GM18867 (cell line): ENCODE results near the gene CXXC5.

Source experiments
- ATAC-seq: cut with Tn5 transposase; IDR thresholded peaks from one replicate; pipeline ENCODE4 v1.9.1; 2021; ENCODE audit warnings: mild to moderate bottlenecking, moderate library complexity; ENCODE audit not compliant: unreplicated experiment

Gene CXXC5

DNA sequence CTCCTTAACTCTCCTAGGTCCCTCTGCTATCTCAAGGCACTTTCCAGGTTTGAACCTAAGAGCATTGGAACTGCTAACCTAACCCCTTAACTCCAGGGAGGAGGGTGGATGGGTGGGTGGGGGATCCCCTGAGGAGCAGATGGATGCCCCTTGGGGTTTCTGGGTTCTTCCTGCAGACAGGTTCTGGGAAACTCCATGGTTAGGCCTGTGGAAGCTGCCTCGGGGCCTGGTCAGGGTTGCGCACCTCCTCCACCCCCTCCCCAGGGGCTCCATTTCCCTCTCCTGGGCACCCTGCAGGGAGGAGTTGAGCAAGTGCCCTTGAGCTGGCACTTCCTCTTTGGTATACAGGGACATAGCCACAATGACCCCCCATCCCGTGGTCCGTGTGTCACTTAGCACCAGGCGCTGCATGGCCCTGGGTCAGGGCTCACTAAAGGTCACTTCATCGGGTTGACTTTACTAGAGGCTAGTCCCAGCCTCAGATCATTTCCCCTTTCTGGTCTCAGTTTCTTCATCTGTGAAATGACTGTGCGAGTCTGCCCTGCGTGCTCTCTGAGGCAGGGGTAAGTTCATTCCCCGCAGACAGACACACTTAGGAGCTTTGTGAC, 16.0 kb downstream of the CXXC5 start:
- peak; percentile 61 for ATAC-seq

DNA sequence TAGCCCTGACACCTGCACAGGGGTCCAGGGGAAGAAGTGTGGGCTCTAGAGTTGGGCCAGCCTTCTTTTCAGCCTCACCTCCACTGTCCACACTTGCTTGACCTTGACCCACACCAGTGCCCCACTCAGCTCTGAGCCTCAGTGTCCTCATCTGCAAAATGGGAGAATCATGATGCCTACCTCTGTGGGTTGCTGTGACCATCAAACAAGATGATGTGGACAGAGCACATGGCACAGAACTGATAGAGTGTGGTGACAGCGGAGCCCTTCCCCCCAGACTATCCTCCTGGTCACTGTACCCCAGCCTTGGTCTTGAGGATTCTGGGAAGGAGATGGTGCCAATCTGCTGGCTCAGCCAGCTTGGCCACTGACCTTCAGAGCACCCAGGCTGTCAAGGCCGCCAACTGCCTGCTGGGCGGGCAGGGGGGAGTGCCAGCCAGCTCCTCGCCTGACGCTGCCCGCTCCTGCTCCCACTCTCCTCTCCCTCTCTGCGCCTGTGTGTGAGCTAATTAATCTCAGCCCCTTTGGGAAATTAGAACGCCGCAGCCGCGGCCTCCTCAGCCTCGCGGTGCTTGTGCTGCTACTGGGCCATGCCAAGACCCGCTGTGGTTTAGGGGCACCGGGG, 16.7 kb downstream of the CXXC5 start:
- no peak for ATAC-seq

DNA sequence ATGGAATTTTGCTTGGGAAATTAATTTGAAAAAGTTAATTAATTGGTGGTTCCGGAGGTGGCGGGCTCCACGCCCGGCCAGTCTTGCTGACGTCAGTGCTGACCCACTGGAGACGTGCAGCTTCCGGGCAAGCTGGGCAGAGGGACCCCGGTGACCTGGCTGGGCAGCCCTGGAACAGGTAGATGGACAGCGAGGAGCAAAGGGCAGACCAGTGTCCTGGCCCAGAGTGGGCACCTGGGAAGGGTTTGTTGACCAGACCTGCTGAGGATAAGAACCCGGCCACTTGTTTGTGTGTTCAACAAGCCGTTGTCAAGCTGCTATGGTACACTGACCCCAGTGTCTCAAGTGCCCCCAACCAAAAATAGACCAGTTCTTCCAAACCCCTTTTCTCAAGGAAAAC, 17.5 kb downstream of the CXXC5 start:
- ATAC-seq = no peak

DNA sequence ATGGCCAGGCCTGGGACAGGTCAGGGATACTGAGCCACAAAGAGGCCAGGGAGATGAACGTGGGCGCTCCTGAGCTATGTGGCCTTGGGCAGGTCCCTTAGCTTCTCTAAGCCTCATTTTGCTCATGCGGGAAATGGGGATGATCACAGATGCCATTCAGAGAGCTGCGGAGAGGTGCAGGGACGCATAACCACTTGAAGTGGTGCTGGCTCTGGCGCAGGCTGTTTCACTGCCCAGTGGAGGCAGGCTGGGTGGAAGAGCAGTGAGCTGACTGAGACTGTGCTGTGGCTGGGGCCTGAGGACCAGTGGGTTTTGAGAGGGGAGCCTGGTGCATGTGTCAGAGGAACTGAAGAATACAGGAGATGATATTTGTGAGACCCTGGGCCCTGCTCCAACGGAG, 18.4 kb downstream of the CXXC5 start:
- no peak for ATAC-seq

DNA sequence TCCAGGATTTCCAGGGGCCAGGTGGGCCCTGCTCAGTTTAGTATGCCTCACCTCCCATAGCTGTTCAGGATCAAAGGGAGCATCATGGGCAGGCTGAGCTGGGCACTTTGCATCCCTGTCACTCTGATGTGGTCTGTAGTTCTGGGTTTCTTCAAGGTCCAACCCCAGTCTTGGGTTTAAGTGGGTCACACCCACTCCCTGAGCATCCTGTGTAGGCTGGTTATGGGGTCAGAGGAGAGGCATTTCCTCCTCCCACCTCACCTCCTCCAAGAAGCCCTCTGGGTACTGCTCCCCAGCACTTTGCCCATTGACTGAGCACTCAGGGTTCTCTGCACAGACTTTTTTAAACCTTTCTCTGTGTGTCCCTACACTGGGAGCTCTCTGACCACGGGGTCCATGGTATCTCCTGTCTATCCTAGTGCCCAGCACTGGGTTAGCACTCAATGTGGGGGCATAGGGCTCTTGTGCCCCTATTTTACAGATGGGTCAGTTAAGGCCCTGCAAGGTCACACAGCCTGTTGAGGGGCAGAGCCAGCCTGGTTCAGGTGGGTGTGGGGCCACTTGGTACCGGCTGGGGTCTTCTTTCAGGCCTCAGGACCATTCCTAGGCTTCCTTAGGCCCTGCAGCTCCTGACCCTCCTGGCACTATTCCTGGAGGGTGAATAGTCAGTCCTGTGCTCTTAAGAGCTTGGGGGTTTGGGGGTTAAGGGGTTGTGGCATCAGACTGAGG, 19.0 kb downstream of the CXXC5 start:
- ATAC-seq = no peak

DNA sequence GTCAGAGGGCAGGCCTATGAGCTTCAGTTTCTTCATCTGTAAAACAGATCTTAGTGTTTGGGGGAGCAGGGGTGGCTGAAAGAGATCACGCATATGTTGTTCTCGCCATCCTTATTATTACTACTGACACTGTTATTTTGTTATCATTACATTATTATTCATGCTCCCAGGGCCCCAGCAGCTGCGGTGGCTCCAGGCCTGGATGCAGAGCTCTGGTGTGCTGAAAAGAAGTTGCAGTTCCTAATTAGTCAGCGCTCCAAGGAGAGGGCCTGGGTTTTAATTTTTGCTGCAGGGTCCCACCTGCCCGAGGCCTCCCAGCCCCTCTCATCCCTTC, 19.5 kb downstream of the CXXC5 start:
- no peak for ATAC-seq

DNA sequence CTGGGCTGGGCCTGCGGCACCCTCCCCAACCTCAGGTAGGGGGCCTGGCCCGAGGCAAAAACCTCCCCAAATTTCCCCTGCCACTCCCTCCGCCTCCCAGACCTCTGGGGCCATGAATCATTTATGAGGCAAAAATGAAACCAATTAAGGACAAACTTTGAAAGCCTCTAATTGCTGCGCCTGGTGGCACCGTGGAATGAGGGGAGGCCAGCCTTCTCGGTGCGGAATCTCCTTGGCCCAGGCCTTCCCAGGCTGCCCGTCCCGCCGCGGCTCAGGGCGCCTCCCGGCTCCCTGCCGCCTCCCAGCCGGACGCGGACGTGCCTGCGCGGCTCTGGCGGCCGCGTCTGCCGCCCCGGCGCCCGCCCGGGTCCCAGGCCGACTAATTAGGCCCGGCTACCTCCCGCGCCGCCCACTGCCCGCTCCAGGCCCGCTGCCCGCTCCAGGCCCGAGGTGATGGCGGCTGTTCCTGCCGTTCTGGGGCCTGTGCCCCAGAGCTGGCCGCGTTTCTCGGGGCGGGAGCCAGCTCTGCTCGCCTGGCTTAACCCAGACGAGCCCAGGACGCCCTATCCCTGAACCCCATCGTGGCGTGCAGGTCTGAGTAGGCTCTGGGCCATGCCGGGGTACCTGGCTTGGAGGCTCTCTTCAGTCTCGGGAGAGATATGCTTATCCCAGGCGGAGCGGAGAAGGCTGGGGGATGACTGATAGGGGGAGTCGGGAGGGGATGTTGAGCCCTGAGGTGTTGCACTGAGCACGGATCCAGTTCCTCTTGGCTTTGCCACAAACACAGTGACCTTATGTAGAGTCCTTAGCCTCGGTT, 20.1 kb downstream of the CXXC5 start:
- no peak for ATAC-seq

DNA sequence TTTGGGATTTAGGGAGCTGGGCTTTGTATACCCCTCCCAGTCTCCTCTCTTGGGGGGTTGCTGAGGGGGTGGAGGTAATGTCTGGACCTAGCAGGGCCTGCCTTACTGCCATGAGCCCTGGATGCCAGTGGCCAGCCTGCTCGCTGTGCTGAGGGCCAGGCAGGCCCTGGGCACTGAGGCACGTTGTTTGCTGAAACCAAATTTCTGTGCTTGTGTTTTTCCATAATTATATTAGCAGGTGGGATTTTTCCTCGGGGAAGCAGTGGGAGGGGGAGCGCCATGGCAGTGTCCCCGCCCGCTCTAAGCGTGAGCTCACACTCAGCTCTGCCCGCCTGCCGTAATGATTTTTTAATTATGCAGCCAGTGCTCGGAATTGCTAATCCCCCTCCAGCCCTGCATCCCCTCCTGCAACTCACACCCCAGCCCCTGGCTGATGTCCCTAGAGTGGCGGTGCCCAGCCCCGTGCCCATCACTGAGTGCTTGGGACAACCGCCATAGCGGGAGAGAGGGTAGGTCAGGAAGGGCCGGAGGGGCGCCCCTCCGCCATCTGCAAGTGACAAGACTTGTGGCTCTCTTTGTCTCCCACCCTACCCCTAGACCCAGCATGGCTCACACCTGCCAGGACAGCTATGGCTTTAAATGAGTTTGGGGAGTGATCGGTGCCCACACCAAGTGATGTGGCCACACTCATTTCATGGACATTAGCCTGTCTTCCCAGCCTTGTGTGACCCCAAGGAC, 20.9 kb downstream of the CXXC5 start:
- no peak for ATAC-seq

DNA sequence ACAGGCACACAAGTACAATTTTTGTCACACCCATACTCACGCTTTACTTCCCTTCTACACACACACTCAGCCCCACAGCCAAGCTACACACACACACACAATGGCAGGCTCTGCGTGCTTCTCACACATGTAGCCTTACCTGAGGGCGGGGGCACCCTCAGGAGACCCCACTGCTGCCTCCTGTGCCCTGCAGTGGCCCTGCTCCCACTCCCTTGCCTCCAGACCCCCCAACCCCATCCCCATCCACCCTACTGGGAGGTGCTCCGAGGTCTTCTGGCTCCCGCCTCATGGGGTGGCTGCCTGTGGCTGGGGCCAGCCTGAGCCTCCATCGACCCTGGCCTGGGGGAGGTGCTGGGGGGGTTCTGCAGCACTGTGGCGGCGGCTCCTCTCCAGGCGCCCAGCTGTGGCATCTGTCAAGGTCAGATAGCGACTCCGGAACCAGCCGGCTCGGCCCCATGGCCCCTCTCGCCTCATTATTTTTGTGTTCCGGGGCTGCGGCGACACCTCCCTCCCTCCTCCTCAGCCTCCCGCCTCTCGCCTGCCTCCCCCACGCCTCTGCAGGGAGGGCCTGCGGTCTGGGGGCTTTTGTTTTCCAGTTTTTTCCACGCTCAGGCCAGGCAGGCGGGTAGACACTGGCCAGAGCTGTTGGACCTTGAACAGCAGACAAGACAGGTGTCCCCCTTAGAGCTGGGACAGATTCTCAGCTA, 21.7 kb downstream of the CXXC5 start:
- peak; percentile 33 for ATAC-seq

DNA sequence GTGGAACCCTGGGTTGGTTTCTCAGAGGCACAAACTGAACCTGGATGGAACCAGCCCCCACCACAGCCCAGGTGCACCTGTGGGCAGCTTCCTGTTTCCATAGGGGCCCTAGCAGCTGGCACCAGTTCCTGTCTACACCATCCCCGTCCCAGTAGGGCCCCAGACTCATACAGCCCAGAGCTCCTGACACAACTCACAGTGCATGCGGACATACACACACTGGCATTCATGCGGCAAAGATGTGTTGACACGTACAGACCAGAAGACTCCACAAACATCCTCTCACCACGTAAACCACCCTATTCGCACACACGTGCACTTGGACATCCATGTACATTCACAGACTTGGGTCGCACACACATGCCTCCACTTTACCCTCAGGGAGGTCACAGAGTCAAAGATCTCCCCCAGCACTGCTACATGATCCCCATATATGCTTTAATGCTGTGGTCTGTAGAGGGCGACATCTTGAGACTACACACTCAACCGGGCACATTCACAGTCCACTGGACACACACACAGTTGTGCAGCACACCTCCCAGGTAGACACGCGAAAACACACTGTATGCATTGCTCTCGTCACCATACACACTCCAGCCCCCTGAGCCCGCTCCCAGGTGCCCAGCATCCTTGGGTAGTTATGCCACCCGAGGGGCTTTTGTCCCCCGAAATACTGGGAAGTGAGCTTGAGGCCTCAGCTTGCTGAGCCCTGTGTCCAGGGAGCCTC, 22.4 kb downstream of the CXXC5 start:
- ATAC-seq = peak; percentile 56

DNA sequence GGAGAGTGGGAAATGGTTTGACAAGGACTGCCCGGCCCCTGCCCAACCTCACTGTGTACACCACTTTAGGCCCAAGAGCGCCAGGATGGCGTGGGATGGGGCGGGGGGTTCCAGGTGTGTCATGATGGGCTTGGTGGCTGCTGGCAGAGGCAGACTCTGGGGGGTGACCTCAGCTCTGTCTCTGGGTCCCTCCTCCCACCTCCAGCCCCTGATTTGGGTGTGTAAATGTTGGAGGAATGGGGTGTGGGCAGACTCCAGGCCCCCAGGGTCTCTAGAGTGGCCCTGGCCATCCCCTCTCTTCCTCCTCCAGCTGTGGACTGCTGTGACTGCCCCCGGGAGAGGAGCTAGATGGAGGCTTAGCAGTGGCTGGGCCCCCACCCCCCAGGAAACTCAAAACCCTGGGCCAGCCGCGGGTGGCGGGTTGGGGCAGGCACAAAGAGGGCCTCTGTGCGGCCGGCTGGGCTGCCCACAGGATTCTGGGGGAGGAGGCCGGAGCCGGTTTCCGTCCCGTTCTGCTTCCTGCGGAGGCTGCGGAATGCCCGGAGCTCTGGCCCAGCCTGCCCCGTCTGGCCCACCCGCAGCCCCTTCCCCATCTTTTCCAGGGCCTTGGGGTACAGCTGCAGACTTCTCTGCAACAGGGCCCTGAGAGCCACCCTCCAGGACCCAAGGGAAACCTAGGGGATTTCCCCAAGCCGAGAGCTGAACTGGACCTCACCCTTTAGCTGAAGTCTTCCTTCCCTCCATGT, 23.1 kb downstream of the CXXC5 start:
- ATAC-seq = no peak

DNA sequence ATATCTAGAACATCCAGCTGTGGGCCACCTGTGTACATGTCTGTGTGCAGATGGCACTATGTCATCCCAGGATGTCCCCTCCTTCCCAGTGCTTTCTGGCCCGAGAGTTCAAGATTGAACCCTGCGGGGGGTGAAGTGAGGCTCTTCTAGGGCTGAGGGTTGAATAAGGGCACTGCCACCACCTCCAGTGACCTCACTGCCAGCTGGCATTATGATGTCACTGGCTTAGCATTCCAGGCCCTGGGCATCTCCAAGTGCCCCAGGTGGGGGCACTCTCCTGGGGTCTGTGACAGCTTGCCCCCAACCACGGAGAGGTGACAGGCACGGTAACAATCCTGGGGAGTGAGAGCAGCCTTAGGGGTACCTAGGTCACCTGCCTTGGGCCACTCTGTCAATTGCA, 27.1 kb downstream of the CXXC5 start:
- no peak for ATAC-seq

DNA sequence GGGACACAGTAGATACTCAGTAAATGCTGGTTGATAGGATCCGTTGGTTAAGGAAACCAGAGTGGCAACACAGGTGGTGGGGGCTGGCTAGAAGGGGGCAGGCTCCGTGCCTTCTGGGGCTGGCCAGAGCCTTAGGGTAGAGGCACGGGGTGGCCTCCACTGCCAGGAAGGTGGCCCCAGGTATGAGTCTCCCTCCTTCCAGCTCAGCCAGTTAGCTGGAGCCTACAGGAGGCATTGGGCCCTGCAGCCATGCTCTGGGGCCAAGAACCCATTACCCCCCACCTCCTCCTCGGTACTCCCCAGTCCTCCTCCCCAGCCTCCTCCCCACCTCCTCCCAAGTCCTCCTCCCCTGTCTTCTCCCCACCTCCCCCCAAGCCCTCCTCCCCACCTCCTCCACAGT, 27.7 kb downstream of the CXXC5 start:
- ATAC-seq = no peak

DNA sequence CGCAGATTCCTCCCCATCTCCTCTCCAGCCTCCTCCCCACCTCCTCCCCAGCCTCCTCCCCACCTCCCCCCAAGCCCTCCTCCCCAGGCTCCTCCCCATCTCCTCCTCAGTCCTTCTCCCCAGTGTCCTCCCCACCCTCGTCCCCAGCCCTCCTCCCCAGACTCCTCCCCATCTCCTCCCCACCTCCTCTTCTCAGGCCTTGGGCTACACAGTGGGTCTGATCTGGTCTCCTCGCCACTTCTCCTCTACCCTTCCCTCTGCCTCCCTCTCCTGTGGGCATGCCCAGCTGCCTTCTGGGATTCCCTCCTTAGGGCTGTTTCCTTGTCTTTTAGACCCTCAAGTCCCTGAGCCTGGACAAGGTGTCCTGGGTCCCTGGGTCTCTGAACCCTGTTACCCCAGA, 28.3 kb downstream of the CXXC5 start:
- no peak for ATAC-seq

DNA sequence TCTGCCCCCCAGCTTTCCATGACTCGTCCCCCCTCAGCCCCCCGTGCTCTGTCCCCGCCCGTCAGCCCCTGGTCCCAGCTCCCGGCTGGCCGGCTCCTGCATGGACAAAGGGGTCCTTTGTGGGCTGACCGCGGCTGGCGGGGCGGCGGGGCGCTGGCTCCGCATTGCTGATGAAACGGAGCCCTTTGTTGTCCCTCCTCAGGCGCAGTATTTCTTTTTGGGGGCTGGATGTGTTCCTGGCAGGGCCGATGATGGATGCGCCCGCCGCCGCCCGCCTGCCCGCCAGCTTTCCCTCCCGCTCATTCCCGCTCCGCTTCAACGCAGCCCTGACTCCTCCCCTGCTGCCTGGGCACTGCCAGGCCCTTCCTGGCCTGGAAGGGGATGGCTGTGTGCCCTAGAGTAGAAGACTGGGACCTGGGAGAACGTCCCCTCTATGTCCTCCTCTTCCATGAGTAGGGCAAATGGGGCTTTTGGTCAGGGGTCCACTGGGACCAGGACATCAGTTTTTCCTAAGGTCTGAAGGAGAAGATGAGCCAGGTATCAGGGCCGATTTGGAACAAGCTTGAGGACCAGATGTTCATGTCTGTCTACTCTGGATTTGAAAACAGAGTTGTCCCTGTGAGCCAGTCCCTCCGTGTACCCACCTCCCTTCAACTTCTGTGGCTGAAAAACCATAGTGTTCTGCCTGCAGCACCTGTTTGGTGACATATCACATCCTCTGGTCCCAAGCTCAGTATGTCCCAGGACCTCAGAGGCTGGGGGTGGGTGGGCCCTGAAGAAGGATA, 29.0 kb downstream of the CXXC5 start:
- no peak for ATAC-seq

DNA sequence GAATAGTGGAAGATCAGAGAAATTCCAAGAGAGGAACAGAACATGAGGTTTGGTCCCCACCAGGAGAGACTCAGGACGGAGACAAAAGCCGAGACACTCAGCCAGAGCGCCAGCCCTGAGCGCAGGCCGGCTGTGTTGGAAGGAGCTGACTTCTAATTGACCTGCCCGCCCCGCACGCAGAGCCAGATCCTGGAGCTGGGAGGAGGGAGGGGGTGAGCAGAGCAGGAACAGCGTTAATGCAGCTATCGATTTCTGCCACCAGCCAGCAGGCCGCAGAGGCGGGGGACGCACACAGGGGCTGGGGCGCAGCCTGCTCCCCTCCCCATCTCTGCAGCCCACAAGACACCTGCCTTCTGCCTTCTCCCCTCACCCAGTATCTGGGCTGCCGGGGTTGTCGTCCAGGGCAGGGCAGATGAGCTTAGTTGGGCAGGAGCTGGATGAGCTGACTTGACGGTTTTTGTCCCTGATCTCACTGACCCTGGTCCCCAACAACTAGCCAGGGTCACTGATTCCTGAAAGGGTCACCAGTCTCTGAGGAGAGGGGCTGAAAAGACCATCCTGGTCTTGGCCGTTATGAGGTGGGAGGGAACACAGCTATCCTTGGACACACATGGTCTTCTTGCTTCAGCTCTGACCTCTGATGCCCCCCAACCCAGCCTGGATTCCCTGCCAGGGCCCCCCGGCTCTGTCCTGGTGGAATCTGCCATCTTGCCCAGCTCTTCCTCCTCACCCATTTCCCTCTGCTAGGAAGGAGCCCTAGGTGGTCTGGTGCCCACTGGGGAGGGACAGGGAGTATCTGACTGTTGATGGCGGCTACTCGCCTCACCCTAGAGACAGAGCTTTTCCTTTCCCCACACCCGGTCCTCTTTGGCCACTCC, 29.8 kb downstream of the CXXC5 start:
- no peak for ATAC-seq
